Neural cell (in vitro differentiated cells): Measurements from ENCODE around the gene GPSM1. TPM values are rescaled to one million over a fixed set of nuclear protein-coding genes. Genes with fewer than 3 reads are reported as not detected.

Experiments used
- H2AFZ ChIP-seq: fragments of 200-600, 300-800 bp; sonication (generic), shearing (Covaris generic); 2 replicates; pipeline ENCODE4 v1.6.0; 2014; ENCODE audit warnings: low read depth, mild to moderate bottlenecking, antibody characterized with exemption, low read length, moderate library complexity
- H3F3A ChIP-seq: fragments of 200-600 bp; shearing (Covaris generic); 2 replicates; pipeline ENCODE4 v1.6.1; 2016; ENCODE audit warnings: mild to moderate bottlenecking, moderate library complexity, mixed read lengths, antibody characterized with exemption, low read length; ENCODE audit not compliant: insufficient read depth, poor library complexity, severe bottlenecking
- H3K27ac ChIP-seq: fragments of 200-600, 300-800 bp; sonication (generic), shearing (Covaris generic); 2 replicates; pipeline ENCODE4 v1.5.1; 2014; ENCODE audit warnings: mild to moderate bottlenecking, low read length, moderate library complexity
- H3K27me3 ChIP-seq: fragments of 300-800, 200-600 bp; sonication (generic), shearing (Covaris generic); 2 replicates; pipeline ENCODE4 v1.6.0; 2014; ENCODE audit warnings: mild to moderate bottlenecking, low read depth, low read length, moderate library complexity; ENCODE audit not compliant: insufficient read depth
- H3K36me3 ChIP-seq: fragments of 300-800, 200-600 bp; sonication (generic), shearing (Covaris generic); 2 replicates; pipeline ENCODE4 v1.5.1; 2014; ENCODE audit warnings: mild to moderate bottlenecking, antibody characterized with exemption, low read length, moderate library complexity; ENCODE audit not compliant: insufficient read depth
- H3K4me2 ChIP-seq: fragments of 300-800, 200-600 bp; sonication (generic), shearing (Covaris generic); 2 replicates; pipeline ENCODE4 v1.6.0; 2014; ENCODE audit warnings: mild to moderate bottlenecking, low read length
- H3K4me3 ChIP-seq: fragments of 300-800, 200-600 bp; sonication (generic), shearing (Covaris generic); 2 replicates; pipeline ENCODE4 v1.5.1; 2014; ENCODE audit warnings: mild to moderate bottlenecking, low read length, moderate library complexity
- H3K79me2 ChIP-seq: fragments of 200-600 bp; shearing (Covaris generic); replicated peaks from 2 replicates; pipeline ENCODE4 v1.6.0; 2014; ENCODE audit warnings: mild to moderate bottlenecking, low read length, moderate library complexity; ENCODE audit not compliant: insufficient read depth
- H3K9ac ChIP-seq: fragments of 300-800, 200-600 bp; sonication (generic), shearing (Covaris generic); 2 replicates; pipeline ENCODE4 v1.6.1; 2016; ENCODE audit warnings: mild to moderate bottlenecking, low read length, mixed read lengths
- H3K9me2 ChIP-seq: fragments of 200-600 bp; shearing (Covaris generic); 2 replicates; pipeline ENCODE4 v1.6.1; 2016; ENCODE audit warnings: mild to moderate bottlenecking, low read length, mixed read lengths; ENCODE audit not compliant: insufficient read depth
- H3K9me3 ChIP-seq: fragments of 200-600, 300-800 bp; sonication (generic), shearing (Covaris generic); 2 replicates; pipeline ENCODE4 v1.6.1; 2016; ENCODE audit warnings: mild to moderate bottlenecking, mixed run types, low read length, moderate library complexity, mixed read lengths
- H4K20me1 ChIP-seq: fragments of 200-600 bp; shearing (Covaris generic); 2 replicates; pipeline ENCODE4 v1.6.1; 2016; ENCODE audit warnings: mild to moderate bottlenecking, mixed run types; ENCODE audit not compliant: insufficient read depth
- CTCF ChIP-seq: fragments of 450-650 bp; IDR thresholded peaks from 2 replicates; pipeline ENCODE4 v1.5.1; 2014; ENCODE audit warnings: antibody characterized with exemption, mild to moderate bottlenecking, moderate library complexity; ENCODE audit not compliant: poor library complexity, severe bottlenecking
- EP300 ChIP-seq: fragments of 450-650 bp; conservative IDR thresholded peaks from 2 replicates; pipeline ENCODE4 v1.6.1; 2014; ENCODE audit warnings: antibody characterized with exemption, mild to moderate bottlenecking, moderate library complexity; ENCODE audit not compliant: poor library complexity, severe bottlenecking
- EZH2 ChIP-seq: fragments of 200-600, 300-800 bp; shearing (Covaris generic), sonication (generic); IDR thresholded peaks from 2 replicates; pipeline ENCODE4 v1.6.1; 2014; ENCODE audit warnings: antibody characterized with exemption, low read length, borderline replicate concordance, mild to moderate bottlenecking; ENCODE audit not compliant: insufficient read depth, poor library complexity, severe bottlenecking
- MXI1 ChIP-seq: fragments of 450-650 bp; conservative IDR thresholded peaks from 2 replicates; pipeline ENCODE4 v1.6.1; 2014; ENCODE audit warnings: antibody characterized with exemption, mild to moderate bottlenecking; ENCODE audit not compliant: poor library complexity, severe bottlenecking
- POLR2AphosphoS5 ChIP-seq: IDR thresholded peaks from 2 replicates; pipeline ENCODE4 v1.6.1; 2012
- RAD21 ChIP-seq: fragments of 450-650 bp; conservative IDR thresholded peaks from 2 replicates; pipeline ENCODE4 v1.6.1; 2014; ENCODE audit warnings: antibody characterized with exemption, mild to moderate bottlenecking, moderate library complexity
- REST ChIP-seq: IDR thresholded peaks from 2 replicates; pipeline ENCODE4 v1.6.1; 2012; ENCODE audit warnings: borderline replicate concordance
- SMC3 ChIP-seq: fragments of 450-650 bp; conservative IDR thresholded peaks from 2 replicates; pipeline ENCODE4 v1.6.1; 2014; ENCODE audit warnings: antibody characterized with exemption, mild to moderate bottlenecking, moderate library complexity; ENCODE audit not compliant: poor library complexity
- TAF1 ChIP-seq: IDR thresholded peaks from 2 replicates; pipeline ENCODE4 v1.6.1; 2012; ENCODE audit warnings: low read depth
- polyA plus RNA-seq: library from polyadenylated mRNA; depleted of rRNA; stranded (reverse); fragments of >200 nt; gene quantifications from 2 replicates; pipeline ENCODE4 v1.2.3, GENCODE V29; 2014

The GPSM1 gene
- polyA plus RNA-seq, 1 donor from 2014 or later: 117 TPM

DNA sequence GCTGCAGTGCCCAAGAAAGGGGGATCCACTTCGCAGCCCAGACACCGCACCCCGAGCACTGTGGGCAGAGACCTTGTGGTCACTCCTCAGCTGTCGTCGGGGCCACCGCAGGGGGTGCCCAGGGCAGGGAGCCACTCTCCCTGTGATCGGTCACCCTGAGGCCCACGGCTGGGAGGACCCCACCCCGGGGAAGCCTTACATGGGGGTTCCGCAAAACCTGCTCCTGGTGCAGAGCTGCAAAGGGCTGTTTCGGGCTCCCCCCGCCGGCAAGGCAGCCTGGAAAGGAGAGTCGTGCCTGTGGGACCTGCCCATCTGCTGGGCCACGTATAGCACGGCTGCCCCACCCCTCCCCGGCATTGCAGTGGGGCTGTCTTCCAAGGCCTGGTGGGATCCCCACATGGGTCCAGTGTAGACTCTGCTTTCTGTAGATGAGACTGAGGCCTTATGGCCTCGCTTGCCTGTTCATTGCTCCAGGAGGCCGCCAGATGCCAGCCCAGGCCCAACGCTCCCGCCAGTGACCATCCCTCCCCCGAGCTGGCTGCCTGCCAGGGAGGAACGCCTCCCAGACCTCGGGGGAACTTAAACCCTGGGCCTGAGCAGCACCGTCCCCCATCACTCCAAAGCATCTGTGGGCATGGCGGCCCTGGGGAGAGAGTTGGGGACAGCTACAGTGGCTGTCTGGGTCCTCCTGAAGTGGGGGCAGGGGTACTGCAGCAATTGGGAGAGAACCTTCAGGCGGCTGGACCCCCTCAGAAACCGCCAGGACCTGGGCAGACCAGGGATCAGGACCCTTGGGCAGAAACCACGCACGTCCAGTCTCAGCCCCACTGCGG lies 37.8 kb downstream of the GPSM1 start:
- no peak for TF ChIP-seq POLR2AphosphoS5
- no peak for TF ChIP-seq RAD21
- TF ChIP-seq EP300: no peak
- no peak for TF ChIP-seq SMC3
- TF ChIP-seq TAF1: no peak
- TF ChIP-seq MXI1: no peak
- no peak for TF ChIP-seq EZH2
- no peak for TF ChIP-seq CTCF
- TF ChIP-seq REST: no peak
- Histone ChIP-seq H3K9me3 (no peaks in the 10 kb centered on the region), H2AFZ (no peak overlapping the region), H3K27ac (no peak overlapping the region), H3K36me3 (no peaks in the 10 kb centered on the region), H3K9me2 (no peaks in the 10 kb centered on the region), H3K9ac (no peak overlapping the region), H3K79me2 (no peaks in the 10 kb centered on the region), H3F3A (no peaks in the 10 kb centered on the region), H4K20me1 (no peaks in the 10 kb centered on the region), H3K4me3 (no peak overlapping the region), H3K4me2 (no peak overlapping the region), H3K27me3 (no peaks in the 10 kb centered on the region)

- H3K4me3 ChIP-seq: no peak overlapping the region
- no peaks in the 10 kb centered on the region for H3K27me3 ChIP-seq
- no peaks in the 10 kb centered on the region for H4K20me1 ChIP-seq
- H3K27ac ChIP-seq: no peak overlapping the region
- no peak overlapping the region for H3K9ac ChIP-seq
- no peaks in the 10 kb centered on the region for H3K9me3 ChIP-seq
- no peaks in the 10 kb centered on the region for H3K79me2 ChIP-seq
- no peak overlapping the region for H2AFZ ChIP-seq
- no peaks in the 10 kb centered on the region for H3F3A ChIP-seq
- H3K36me3 ChIP-seq: no peaks in the 10 kb centered on the region
- TF ChIP-seq POLR2AphosphoS5 (no peak), SMC3 (no peak)
- no peaks in the 10 kb centered on the region for H3K9me2 ChIP-seq
- no peak overlapping the region for H3K4me2 ChIP-seq
Observed at GRCh38 chr9:136365775-136366222, 38.5 kb downstream of the GPSM1 start.
